Measurements from ENCODE around the gene PDIK1L.
A peak's percentile ranks its signal among the peaks of the same experiment; 100 is the strongest.

GRCh38 chr1:26094677-26095383 is 16.8 kb upstream of the PDIK1L start:
- TF ChIP-seq POLR2A (IDR thresholded peaks at IDR 0.05) (no peak), POLR2AphosphoS5 (IDR thresholded peaks at IDR 0.05) (peak; percentile 75 to 81 (median 80))
- TF ChIP-seq, protein P1, sequence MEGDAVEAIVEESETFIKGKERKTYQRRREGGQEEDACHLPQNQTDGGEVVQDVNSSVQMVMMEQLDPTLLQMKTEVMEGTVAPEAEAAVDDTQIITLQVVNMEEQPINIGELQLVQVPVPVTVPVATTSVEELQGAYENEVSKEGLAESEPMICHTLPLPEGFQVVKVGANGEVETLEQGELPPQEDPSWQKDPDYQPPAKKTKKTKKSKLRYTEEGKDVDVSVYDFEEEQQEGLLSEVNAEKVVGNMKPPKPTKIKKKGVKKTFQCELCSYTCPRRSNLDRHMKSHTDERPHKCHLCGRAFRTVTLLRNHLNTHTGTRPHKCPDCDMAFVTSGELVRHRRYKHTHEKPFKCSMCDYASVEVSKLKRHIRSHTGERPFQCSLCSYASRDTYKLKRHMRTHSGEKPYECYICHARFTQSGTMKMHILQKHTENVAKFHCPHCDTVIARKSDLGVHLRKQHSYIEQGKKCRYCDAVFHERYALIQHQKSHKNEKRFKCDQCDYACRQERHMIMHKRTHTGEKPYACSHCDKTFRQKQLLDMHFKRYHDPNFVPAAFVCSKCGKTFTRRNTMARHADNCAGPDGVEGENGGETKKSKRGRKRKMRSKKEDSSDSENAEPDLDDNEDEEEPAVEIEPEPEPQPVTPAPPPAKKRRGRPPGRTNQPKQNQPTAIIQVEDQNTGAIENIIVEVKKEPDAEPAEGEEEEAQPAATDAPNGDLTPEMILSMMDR (IDR thresholded peaks at IDR 0.05 in 8 of 11, conservative IDR thresholded peaks at IDR 0.05 in 3 of 11) = peak in 4 of 11 experiments; percentile 11 to 37 (median 18)
